ENCODE results near the gene ACKR3. TPM values are rescaled to one million over a fixed set of nuclear protein-coding genes. Genes with fewer than 3 reads are reported as not detected.

ACKR3 gene
- total and polyA plus RNA-seq, 12 donors, result 1.1 to 12.8 (median 1.9) TPM

DNA sequence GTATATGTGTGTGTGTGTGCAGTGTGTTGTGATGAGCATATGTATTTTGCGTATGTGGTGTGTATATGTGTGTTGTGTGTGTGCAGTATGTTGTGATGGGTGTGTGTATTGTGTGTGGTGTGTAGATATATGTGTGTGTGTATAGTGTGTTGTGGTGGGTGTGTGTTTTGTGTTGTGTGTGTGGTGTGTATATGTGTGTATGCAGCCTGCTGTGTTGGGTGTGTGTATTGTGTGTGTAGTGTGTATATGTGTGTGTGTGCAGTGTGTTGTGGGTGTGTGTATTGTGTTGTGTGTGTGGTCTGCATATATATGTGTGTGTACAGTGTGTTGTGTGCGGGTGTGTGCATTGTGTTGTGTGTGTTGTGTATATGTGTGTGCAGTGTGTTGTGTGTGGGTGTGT, 23.9 kb downstream of the ACKR3 start:
- Histone ChIP-seq H3K9me3 (replicated peaks in 1 of 3) (no peaks in the 10 kb centered on the region), H3K36me3 (replicated peaks in 1 of 2) (no peaks in the 10 kb centered on the region), H3K27me3 (no peaks in the 10 kb centered on the region), H3K27ac (no peak overlapping the region), H3K4me3 (no peak overlapping the region), H3K4me1 (replicated peaks in 1 of 2) (no peaks in the 10 kb centered on the region)
- no peak for TF ChIP-seq POLR2A (IDR thresholded peaks at IDR 0.05)
- 94 to 97% (median 97%) methylated on average over 2 of the region's 2 CpGs for WGBS, 4 donors
- no peak for DNase-seq
- intact Hi-C loops (cut with DNase I), result no loop called here

GRCh38 chr2:236593956-236594355, 24.3 kb downstream of the ACKR3 start:
- Histone ChIP-seq H3K27ac (no peak overlapping the region), H3K9me3 (replicated peaks in 1 of 3) (no peaks in the 10 kb centered on the region), H3K27me3 (no peaks in the 10 kb centered on the region), H3K4me3 (no peak overlapping the region), H3K36me3 (replicated peaks in 1 of 2) (no peaks in the 10 kb centered on the region), H3K4me1 (replicated peaks in 1 of 2) (no peaks in the 10 kb centered on the region)
- TF ChIP-seq POLR2A (IDR thresholded peaks at IDR 0.05), result no peak
- TF ChIP-seq, protein P1, sequence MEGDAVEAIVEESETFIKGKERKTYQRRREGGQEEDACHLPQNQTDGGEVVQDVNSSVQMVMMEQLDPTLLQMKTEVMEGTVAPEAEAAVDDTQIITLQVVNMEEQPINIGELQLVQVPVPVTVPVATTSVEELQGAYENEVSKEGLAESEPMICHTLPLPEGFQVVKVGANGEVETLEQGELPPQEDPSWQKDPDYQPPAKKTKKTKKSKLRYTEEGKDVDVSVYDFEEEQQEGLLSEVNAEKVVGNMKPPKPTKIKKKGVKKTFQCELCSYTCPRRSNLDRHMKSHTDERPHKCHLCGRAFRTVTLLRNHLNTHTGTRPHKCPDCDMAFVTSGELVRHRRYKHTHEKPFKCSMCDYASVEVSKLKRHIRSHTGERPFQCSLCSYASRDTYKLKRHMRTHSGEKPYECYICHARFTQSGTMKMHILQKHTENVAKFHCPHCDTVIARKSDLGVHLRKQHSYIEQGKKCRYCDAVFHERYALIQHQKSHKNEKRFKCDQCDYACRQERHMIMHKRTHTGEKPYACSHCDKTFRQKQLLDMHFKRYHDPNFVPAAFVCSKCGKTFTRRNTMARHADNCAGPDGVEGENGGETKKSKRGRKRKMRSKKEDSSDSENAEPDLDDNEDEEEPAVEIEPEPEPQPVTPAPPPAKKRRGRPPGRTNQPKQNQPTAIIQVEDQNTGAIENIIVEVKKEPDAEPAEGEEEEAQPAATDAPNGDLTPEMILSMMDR (IDR thresholded peaks at IDR 0.05), result no peak
- intact Hi-C loops (cut with DNase I), result no loop called here
- no peak for DNase-seq

DNA sequence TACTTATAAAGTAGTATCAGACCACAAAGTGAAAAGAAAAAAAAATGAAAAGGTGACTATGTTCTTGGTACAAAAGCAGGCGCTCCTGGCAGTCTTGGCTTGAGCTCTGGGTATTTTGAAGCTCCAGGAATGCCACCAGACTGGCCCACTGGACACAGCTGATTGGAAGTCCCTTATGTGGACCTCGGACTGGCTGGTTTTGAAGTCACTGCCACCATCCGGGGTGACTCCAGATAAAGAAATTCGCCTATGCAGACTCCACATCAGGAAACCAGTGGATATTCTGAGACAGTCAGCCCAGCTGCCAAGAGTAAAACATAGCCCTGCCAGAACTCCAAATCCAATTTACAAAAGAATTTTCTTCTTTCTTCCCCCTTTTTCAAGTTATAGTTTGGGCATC, 28.0 kb downstream of the ACKR3 start:
- intact Hi-C loops (cut with DNase I), result no loop called here
- Histone ChIP-seq H3K36me3 (replicated peaks in 1 of 2) (no peaks in the 10 kb centered on the region), H3K4me1 (replicated peaks in 1 of 2) (no peaks in the 10 kb centered on the region), H3K9me3 (replicated peaks in 1 of 3) (no peaks in the 10 kb centered on the region), H3K27me3 (no peaks in the 10 kb centered on the region), H3K4me3 (no peak overlapping the region), H3K27ac (no peak overlapping the region)
- WGBS, 4 donors, result 68 to 84% (median 75%) methylated on average over 4 of the region's 4 CpGs
- TF ChIP-seq, protein P1 (IDR thresholded peaks at IDR 0.05), result no peak
- no peak for TF ChIP-seq POLR2A (IDR thresholded peaks at IDR 0.05)
- no peak for DNase-seq

DNA sequence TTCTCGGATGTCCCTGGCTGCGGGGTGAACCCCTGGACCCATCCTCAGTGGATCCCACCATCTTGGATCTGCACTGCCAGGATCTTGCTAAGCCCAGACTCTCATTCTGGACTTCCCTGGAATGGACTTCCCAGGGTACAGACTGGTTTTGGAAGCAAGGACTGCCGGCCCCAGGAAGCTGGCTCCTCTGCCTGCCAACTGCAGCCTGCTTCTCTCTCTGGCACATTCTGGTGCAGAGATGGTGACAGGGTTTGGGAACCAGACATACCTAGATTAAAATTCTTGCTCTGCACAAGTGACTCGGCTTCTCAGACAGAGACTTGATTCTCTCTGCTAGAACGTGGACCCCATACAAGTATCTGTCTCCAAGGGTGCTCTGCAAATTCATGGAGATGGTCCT, 29.4 kb downstream of the ACKR3 start:
- DNase-seq, result no peak
- WGBS, 4 donors, result 80 to 86% (median 84%) methylated on average over 4 to 5 of the region's 5 CpGs
- H3K4me3 ChIP-seq, result no peak overlapping the region

DNA sequence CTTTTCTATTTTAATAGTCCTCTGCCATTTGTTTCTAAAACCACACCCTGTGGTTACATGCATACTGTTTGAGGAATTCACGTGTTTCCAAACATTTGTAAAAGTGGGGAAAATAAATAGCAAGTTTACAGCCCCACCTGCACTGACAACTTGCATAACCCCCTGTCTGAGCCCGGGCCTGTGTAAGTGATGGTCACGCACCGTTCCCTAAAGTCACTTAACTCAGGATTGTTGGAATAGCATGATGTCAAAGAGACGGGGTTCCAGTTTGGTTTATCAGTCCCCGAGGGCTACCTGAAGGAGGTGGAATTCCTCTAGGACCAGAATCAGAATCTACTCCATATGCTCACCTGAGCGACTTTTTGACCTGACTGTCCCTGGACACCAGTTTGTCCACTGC, 30.5 kb downstream of the ACKR3 start:
- no peak overlapping the region for H3K4me3 ChIP-seq
- WGBS, 4 donors, result 83 to 88% (median 86%) methylated on average over 7 of the region's 7 CpGs
- no peak for DNase-seq
- intact Hi-C loops (cut with DNase I), result no loop called here
- TF ChIP-seq, protein P1 (IDR thresholded peaks at IDR 0.05), result no peak
- no peak for TF ChIP-seq POLR2A (IDR thresholded peaks at IDR 0.05)
- no peaks in the 10 kb centered on the region for H3K4me1 ChIP-seq (replicated peaks in 1 of 2)
- no peaks in the 10 kb centered on the region for H3K9me3 ChIP-seq (replicated peaks in 1 of 3)
- H3K27ac ChIP-seq, result no peak overlapping the region
- no peaks in the 10 kb centered on the region for H3K27me3 ChIP-seq
- H3K36me3 ChIP-seq (replicated peaks in 1 of 2), result no peaks in the 10 kb centered on the region

More for the DNA sequence above, 29.4 kb downstream of the ACKR3 start:
- intact Hi-C loops (cut with DNase I), result no loop called here
- H3K27me3 ChIP-seq, result no peaks in the 10 kb centered on the region
- H3K9me3 ChIP-seq (replicated peaks in 1 of 3), result no peaks in the 10 kb centered on the region
- no peaks in the 10 kb centered on the region for H3K4me1 ChIP-seq (replicated peaks in 1 of 2)
- TF ChIP-seq POLR2A (IDR thresholded peaks at IDR 0.05), result no peak
- TF ChIP-seq, protein P1 (IDR thresholded peaks at IDR 0.05), result no peak
- no peak overlapping the region for H3K27ac ChIP-seq
- H3K36me3 ChIP-seq (replicated peaks in 1 of 2), result no peaks in the 10 kb centered on the region
